ENCODE results near the gene MEOX2.

GRCh38 chr7:15567652-15568051 is 118.8 kb downstream of the MEOX2 start:
- TF ChIP-seq MAX (IDR thresholded peaks at IDR 0.05) (no peak), POLR2AphosphoS5 (IDR thresholded peaks at IDR 0.05; ENCODE audit: low read depth, low read length) (no peak), GTF2F1 (IDR thresholded peaks at IDR 0.05; ENCODE audit: borderline replicate concordance, low read depth, low read length) (no peak), RAD21 (IDR thresholded peaks at IDR 0.05 in 1 of 2, conservative IDR thresholded peaks at IDR 0.05 in 1 of 2; ENCODE audit: low read depth in 2 of 2, low read length in 2 of 2) (no peak), HDAC2 (IDR thresholded peaks at IDR 0.05; ENCODE audit: borderline replicate concordance in 1 of 2, low read depth in 2 of 2, low read length in 2 of 2) (no peak), MAFK (IDR thresholded peaks at IDR 0.05; ENCODE audit: low read depth, low read length) (no peak), CBX8 (IDR thresholded peaks at IDR 0.05; ENCODE audit: borderline replicate concordance, low read depth, low read length) (no peak)

Data from H1 (cell line).